MCF 10A (cell line): ENCODE results near the gene BDKRB1. TPM values are rescaled to one million over a fixed set of nuclear protein-coding genes. Genes with fewer than 3 reads are reported as not detected.

Source experiments
- BruUV-seq: library from RNA; stranded (reverse); fragments of 400-500 nt; replicated peaks from 2 replicates; lab custom pipeline; 2021; lab: Mats Ljungman, UMichigan
- CTCF ChIA-PET: fragments of 300-600 bp; sonication (Branson Sonifier 250); formaldehyde crosslinking; extraction: SDS; loops from one replicate; lab custom pipeline; 2021; ENCODE audit warnings: antibody characterized with exemption, inconsistent platforms; lab: Yijun Ruan, JAX
- POLR2A ChIA-PET: fragments of 300-600, 350-650 bp; sonication (Branson Sonifier 250); formaldehyde crosslinking; extraction: SDS; loops from one replicate; lab custom pipeline; 2020; ENCODE audit warnings: antibody characterized with exemption, inconsistent platforms; lab: Yijun Ruan, JAX
- DNase-seq: peaks from one replicate; pipeline ENCODE4 v3.0.0-alpha.2; 2018; ENCODE audit not compliant: unreplicated experiment
- H3K27ac Mint-ChIP-seq: one replicate; pipeline ENCODE4 v1.8.0; 2022; ENCODE audit warnings: mild to moderate bottlenecking, low read depth, mixed read lengths; ENCODE audit not compliant: unreplicated experiment
- H3K27me3 Mint-ChIP-seq: one replicate; pipeline ENCODE4 v1.8.0; 2022; ENCODE audit warnings: mixed read lengths; ENCODE audit not compliant: insufficient read depth, unreplicated experiment
- H3K36me3 Mint-ChIP-seq: one replicate; pipeline ENCODE4 v1.8.0; 2022; ENCODE audit warnings: mild to moderate bottlenecking, moderate library complexity, mixed read lengths; ENCODE audit not compliant: insufficient read depth, unreplicated experiment
- H3K4me1 Mint-ChIP-seq: one replicate; pipeline ENCODE4 v1.8.0; 2022; ENCODE audit warnings: mixed read lengths; ENCODE audit not compliant: insufficient read depth, unreplicated experiment
- H3K4me3 Mint-ChIP-seq: one replicate; pipeline ENCODE4 v1.8.0; 2022; ENCODE audit warnings: mild to moderate bottlenecking, moderate library complexity, mixed read lengths; ENCODE audit not compliant: unreplicated experiment
- H3K9me3 Mint-ChIP-seq: one replicate; pipeline ENCODE4 v1.8.0; 2022; ENCODE audit warnings: mixed read lengths; ENCODE audit not compliant: unreplicated experiment
- intact Hi-C: fragments of 100-400 bp; cut with micrococcal nuclease; formaldehyde crosslinking; loops from 2 replicates; pipeline ENCODE4 v1.14.1; 2022
- total RNA-seq: library from RNA; stranded (reverse); gene quantifications from 2 replicates; pipeline ENCODE4 v1.2.3, GENCODE V29; 2022
- TF ChIP-seq, protein P1 (sequence below): fragments of 200-600 bp; IDR thresholded peaks from one replicate; pipeline ENCODE4 v1.8.0; 2022; ENCODE audit warnings: antibody characterized with exemption, mild to moderate bottlenecking; ENCODE audit not compliant: unreplicated experiment

Gene BDKRB1
- total RNA-seq, 1 experiment from 2014 or later: 0.51 TPM

DNA sequence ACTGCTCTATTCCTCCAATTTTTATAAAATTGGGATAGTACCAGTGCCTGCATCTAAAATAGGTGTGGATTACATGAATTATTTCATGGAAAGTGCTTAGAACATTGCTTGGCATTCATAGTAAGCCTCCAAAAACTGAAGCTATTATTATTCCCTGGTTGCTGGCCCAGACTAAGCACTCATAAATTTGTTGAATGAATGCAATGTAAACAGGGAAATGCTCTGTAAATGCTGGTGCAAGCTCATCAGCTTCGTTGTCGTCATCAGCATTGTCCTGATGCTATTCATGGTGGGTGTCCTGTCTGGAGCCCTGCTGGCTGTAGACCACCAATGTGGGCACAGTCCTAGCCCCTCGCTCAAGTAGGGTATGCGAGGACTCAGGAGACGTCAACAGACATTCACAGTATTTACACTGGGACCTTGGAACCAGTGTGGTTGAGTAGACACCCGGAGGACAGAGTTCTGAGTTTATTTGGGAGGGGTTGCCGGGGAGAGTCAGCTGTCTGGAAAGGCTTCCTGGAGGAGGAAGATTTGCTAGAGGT is 34.8 kb upstream of the BDKRB1 start:
- intact Hi-C loops: no loop called here
- Mint-ChIP-seq H3K4me1 (peaks cover 30% of the 10 kb centered on the region), H3K27ac (no peak overlapping the region), H3K36me3 (no peaks in the 10 kb centered on the region), H3K9me3 (no peaks in the 10 kb centered on the region), H3K27me3 (no peaks in the 10 kb centered on the region), H3K4me3 (no peak overlapping the region)
- ChIA-PET POLR2A (interaction anchor here (0.6 kb wide), 1 partner anchor 18 kb away, joined by 3 read pairs; no protein-coding TSS in a partner anchor), CTCF (interaction anchor here (1.2 kb wide), 1 partner anchor 53 kb away, joined by 3 read pairs; no protein-coding TSS in a partner anchor)
- TF ChIP-seq, protein P1, sequence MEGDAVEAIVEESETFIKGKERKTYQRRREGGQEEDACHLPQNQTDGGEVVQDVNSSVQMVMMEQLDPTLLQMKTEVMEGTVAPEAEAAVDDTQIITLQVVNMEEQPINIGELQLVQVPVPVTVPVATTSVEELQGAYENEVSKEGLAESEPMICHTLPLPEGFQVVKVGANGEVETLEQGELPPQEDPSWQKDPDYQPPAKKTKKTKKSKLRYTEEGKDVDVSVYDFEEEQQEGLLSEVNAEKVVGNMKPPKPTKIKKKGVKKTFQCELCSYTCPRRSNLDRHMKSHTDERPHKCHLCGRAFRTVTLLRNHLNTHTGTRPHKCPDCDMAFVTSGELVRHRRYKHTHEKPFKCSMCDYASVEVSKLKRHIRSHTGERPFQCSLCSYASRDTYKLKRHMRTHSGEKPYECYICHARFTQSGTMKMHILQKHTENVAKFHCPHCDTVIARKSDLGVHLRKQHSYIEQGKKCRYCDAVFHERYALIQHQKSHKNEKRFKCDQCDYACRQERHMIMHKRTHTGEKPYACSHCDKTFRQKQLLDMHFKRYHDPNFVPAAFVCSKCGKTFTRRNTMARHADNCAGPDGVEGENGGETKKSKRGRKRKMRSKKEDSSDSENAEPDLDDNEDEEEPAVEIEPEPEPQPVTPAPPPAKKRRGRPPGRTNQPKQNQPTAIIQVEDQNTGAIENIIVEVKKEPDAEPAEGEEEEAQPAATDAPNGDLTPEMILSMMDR: no peak
- DNase-seq: no peak
- BruUV-seq: no TSS peak

- Mint-ChIP-seq H3K4me3 (no peak overlapping the region), H3K36me3 (no peaks in the 10 kb centered on the region), H3K27ac (no peak overlapping the region), H3K27me3 (no peaks in the 10 kb centered on the region), H3K9me3 (no peaks in the 10 kb centered on the region), H3K4me1 (peaks cover 26% of the 10 kb centered on the region)
- CTCF ChIA-PET: interaction anchor here (0.7 to 1.2 kb wide), 2 partner anchors 10 to 53 kb away, joined by 3 read pairs; no protein-coding TSS in a partner anchor
- BruUV-seq: no TSS peak
- intact Hi-C loops: no loop called here
- POLR2A ChIA-PET: no interaction called here
- TF ChIP-seq, protein P1: no peak
- DNase-seq: no peak
These were observed 34.2 kb upstream of the BDKRB1 start for GRCh38 chr14:96221841-96222240.

DNA sequence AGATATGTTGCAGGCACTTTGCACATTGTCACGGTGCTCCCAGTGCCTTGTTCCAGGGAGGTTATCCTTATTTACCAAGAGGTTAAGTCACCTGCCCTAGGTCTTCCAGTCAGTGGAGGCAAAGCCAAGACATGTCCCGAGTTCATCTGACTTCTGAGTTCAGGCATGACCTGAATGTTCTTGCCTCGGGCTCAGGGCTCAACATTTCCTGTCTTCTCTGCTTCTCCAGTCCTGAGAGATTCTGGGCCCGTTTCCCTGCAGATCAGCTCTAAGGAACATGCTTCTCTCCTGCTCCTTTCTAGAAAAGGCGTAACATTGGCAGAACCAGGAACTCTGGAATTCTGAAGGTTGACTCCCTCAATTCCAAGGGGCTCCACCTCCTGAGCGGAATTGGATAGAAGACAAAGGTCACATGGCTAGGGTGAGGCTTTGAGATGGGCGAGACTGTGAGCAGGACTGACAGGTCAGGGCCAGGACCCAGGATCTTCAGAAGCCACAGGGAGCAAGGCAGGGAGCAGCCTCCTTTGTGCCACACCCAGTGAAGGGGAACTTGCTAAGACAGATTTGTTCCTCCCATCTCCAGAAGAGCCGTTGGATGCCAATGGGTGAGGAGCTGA is 31.4 kb upstream of the BDKRB1 start:
- TF ChIP-seq, protein P1: no peak
- H3K27ac Mint-ChIP-seq: peak overlapping the region; percentile 72
- H3K9me3 Mint-ChIP-seq: no peaks in the 10 kb centered on the region

GRCh38 chr14:96225213-96225612 is 30.8 kb upstream of the BDKRB1 start:
- TF ChIP-seq, protein P1: no peak
- Mint-ChIP-seq H3K27me3 (no peaks in the 10 kb centered on the region), H3K4me3 (no peak overlapping the region), H3K9me3 (no peaks in the 10 kb centered on the region), H3K4me1 (peaks cover 26% of the 10 kb centered on the region), H3K27ac (peak overlapping the region; percentile 72), H3K36me3 (no peaks in the 10 kb centered on the region)
- BruUV-seq: no TSS peak
- intact Hi-C loops: no loop called here
- ChIA-PET POLR2A (interaction anchor here (0.6 to 2.9 kb wide), 15 partner anchors 9 to 1067 kb away, joined by 3 to 23 read pairs (median 4); partner anchors contain the start of genes BDKRB1, BDKRB2 and DICER1), CTCF (interaction anchor here (0.6 to 1.1 kb wide), 5 partner anchors 8 to 246 kb away, joined by 3 to 4 read pairs (median 3); no protein-coding TSS in a partner anchor)
- no peak for DNase-seq

More for the DNA sequence above, 31.4 kb upstream of the BDKRB1 start:
- peak; percentile 75 for DNase-seq
- intact Hi-C loops: no loop called here
- H3K36me3 Mint-ChIP-seq: no peaks in the 10 kb centered on the region
- H3K4me3 Mint-ChIP-seq: peak overlapping the region; percentile 12
- ChIA-PET POLR2A (interaction anchor here (0.7 to 2.9 kb wide), 16 partner anchors 9 to 1067 kb away, joined by 3 to 23 read pairs (median 4); partner anchors contain the start of genes BDKRB1, BDKRB2 and DICER1), CTCF (interaction anchor here (0.6 to 1.1 kb wide), 4 partner anchors 7 to 124 kb away, joined by 3 read pairs; no protein-coding TSS in a partner anchor)
- H3K27me3 Mint-ChIP-seq: no peaks in the 10 kb centered on the region
- BruUV-seq: no TSS peak
- peaks cover 26% of the 10 kb centered on the region for H3K4me1 Mint-ChIP-seq
